ENCODE data around the gene ITGB4.

ITGB4 gene

GRCh38 chr17:75720656-75721462 is at the start of gene ITGB4:
TSS of gene ITGB4 (plus strand) at chr17:75721459. CDS start at chr17:75724704, 3,245 bp downstream.
- DNase-seq, result peak; percentile 69

- DNase-seq, result no peak
Observed at GRCh38 chr17:75672011-75672410, 49.2 kb upstream of the ITGB4 start.

- DNase-seq, result no peak
Observed at GRCh38 chr17:75673487-75673886, 47.8 kb upstream of the ITGB4 start.

GRCh38 chr17:75676461-75676860 is 44.8 kb upstream of the ITGB4 start:
- DNase-seq, result no peak

- no peak for DNase-seq
Observed at GRCh38 chr17:75679706-75680211, 41.5 kb upstream of the ITGB4 start.

DNA sequence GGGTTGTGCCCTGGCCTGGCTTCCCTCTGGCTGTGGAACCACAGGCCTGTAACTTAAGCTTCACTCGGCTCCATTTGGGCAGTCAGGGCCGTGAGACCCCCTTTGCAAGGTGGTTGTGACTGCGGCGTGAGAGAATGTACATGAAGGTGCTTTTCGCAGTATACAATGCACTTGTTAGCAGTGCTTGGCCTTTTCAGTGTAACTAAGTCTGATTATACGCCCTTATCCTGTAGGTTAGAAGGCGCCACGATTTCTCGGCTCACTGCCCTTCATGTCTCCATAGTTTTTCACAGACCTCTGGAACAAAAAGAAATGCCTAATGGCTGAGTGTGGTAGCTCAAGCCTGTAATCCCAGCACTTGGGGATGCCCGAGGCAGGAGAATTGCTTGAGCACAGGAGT is 40.8 kb upstream of the ITGB4 start:
- DNase-seq, result no peak

- no peak for DNase-seq
Observed at GRCh38 chr17:75681289-75681688, 40.0 kb upstream of the ITGB4 start.

GRCh38 chr17:75683583-75683982 is 37.7 kb upstream of the ITGB4 start:
- no peak for DNase-seq

DNA sequence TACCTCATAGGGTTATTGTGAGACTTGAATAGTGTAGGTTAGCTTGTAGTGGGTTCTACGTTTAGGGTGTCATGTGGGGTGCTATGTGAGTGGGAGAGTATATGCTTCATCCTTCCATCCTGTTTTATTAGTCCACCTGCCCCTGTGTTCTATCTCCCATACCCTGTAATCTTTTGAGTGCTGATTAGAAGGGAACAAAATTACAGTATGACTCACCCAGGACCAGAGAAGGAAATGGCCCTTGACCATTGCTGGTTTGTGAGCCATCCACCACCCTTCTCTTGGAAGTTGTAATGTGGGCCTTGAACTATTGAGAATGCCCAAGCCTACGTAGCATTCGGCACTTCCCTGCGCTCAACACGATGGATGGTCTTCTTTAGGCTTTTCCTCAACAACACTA is 37.0 kb upstream of the ITGB4 start:
- no peak for DNase-seq

- DNase-seq, result no peak
Observed at GRCh38 chr17:75684924-75685323, 36.3 kb upstream of the ITGB4 start.

DNA sequence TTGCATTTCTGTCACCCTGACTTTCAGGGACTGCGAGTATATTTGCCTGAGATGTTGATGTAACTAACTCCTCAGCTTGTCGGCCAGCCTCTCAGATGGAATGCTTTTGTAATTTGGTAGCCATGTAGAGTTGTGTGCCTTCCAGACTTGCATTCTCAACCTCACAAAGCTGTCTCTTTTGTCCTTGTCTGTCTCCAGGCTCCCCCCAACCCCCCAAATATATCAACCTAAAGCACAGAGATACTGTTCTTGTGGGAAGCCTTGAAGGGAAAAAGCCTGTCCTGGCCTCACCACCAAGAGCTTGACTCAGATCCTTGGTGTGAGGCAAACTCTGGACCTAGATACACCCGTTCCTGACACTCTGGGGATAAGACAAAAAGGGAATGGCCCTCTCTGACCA is 35.8 kb upstream of the ITGB4 start:
- DNase-seq, result no peak

DNA sequence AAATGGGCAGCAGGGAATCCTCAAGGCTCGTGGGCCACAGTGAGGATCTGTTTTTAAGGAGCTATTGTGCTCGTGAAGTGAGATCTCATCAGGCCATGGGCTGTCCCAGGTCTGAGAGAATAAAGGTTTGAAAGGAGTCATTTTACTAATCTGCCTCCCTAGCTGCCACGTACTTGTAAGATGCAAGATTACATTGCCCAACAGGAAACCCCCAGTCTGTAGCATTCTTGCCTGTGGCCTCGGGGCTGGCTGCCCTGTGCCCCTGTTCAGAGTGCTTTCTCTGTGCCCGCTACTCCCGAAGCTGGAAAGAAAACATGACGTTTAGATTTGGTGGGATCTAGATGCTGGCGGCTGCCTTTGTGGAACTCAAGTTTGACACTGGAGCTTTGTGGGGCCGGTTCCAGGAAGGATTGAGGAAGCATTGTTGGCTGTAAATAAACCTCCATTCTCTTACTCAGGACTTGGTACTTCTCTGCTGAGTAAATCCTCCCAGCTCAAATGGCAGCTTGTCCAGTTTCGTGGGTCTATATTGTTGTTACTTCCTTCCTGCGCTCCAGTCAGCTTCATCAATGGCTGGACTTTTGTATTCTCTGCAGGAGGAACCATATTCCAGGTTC is 32.9 kb upstream of the ITGB4 start:
- DNase-seq, result no peak

DNA sequence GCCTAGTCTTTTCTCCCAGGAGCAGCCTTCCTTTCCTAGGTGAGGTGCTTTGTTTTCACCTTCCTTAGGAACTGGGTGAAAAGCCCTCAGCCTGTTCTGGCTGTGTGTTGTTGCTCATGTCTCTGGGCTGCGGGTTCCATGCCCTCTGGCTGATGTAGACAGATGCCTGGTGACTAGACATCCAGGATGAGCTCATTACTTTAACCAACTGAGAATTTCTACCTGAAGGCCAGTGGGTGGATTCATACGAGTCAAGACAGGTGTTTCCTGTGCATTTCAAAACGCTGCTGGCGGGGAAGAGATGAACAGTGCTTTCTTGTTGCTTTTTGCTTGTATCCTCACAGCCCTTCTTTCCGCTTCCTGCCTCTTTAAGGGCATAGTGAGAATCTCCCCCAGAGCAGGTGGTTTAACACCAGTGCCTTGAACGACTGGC is 31.8 kb upstream of the ITGB4 start:
- no peak for DNase-seq

DNA sequence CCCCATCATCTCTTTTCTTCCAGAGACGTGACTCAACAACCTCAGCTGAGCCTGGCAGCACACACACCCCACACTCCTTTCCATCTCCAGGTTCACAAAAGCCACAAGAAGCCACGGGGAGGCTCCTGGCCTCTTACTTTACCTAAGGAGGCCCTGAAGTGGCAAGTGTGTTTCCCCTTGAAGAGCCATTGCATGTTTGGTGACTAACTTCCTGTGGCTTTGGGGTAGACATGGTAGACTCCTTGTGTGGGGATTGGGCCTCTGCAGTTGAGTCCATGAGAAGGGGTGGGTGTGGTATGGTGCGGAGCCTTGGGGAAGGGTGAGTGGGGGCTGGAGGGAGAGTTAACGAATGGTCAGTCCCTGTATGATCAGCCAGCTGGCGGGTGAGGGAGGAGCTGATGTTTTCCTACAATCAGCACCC is 29.9 kb upstream of the ITGB4 start:
- peak; percentile 69 for DNase-seq

DNA sequence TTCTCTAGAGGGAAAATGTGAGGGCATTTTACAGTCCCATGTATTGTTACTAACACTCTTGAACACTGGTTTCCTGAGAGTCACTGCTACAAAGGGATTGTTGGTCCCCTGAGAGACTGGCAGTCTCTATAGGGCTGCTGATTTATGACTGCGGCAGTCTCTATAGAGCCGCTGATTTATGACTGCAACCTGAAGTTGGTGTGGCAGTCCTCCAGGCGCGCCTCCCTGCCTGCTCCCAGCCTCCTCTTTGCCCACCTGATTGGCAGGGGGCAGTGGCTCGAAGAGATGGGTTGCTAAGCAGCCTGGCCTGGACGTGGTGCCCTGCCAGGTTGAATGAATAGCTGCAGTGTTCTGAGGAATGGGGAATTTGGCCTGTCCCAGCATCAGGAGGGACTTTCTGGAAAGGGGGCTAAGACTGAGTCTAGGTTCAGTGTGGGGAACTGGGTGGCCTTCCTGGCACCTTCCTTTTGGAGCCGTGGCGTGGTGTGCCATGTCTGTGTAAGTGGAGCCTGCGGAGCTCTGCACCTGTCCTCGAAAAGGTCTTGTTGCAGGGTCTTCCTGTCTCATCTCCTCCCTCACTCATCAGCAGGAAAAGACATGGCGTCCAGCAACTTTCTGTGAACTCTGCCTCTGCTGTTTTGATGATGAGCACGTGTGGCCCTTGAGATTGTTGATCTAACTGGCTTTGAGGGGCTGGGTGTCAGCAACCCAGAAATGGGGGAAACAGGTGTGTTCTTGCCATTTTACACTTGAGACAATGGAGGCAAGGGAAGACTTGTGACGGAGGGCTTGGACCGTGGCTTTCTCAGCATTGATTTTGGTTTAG is 29.2 kb upstream of the ITGB4 start:
- no peak for DNase-seq

GRCh38 chr17:75692976-75693375 is 28.3 kb upstream of the ITGB4 start:
- DNase-seq, result no peak

DNA sequence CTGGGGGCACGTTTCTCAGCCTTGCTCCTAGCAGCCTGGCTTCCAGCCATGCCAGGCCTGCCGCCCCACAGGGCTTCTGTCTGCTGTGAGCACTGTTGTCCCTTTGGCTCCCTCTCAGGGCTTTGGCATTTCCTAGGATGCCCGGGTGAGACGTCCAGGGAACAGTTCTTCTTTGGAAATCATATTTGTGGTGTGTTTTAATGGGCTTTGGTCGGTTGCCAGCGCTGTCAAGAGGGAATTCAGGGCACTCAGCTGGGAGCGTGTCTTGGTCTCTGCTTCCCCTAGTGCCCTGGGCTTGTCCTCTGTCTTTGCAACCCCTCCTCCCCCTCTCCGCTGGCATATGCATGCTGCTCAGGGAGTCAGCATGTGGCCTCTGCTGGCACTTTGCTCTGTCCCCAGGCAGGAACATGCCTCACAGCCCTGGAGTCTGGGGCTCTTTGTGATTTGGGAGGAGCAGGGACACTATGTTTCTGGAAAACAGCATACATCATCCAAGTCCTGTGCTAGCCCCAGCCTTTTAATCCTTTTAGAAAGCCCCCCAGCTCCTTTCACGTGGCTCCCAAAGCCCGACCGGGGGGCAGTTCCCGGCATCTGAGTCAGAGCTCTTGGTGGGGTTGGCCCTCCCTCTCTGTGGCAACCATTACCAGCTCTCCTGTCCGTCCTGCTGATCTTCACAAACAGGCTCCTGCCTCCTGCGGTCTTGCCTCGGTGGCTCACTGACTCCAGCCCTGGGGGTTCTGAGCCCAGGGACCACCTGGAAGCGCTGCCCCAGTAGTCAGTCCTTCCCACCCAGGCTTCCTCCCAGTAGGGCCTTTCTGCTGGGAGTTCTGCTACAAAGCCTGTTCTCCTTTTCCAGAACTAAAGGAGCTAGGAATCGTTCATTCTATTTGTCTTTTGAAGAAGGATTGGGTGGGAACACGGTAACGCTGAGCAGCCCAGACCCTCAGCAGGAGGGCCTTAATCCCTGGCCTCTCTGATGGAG is 27.5 kb upstream of the ITGB4 start:
- DNase-seq, result no peak

DNA sequence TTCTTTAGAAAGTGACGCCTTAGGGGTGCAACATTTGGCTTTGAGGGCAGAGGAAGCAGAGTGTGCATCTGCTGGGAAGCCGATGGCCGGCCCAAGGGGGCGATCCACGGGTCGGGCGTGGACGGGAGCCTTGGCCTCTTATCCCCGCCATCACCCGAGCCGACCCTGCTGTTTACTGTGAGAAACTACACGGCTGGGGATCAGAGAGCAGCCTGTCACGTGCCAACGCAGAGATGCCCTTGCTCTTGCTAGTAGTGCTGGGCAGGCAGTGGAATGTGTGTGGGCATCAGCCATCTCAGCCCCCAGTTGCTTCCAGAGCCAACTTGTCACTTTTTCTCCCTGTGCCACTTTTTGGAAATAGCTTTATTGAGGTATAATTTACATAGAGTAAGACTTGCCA is 26.7 kb upstream of the ITGB4 start:
- no peak for DNase-seq

- no peak for DNase-seq
Observed at GRCh38 chr17:75695141-75695829, 26.0 kb upstream of the ITGB4 start.

DNA sequence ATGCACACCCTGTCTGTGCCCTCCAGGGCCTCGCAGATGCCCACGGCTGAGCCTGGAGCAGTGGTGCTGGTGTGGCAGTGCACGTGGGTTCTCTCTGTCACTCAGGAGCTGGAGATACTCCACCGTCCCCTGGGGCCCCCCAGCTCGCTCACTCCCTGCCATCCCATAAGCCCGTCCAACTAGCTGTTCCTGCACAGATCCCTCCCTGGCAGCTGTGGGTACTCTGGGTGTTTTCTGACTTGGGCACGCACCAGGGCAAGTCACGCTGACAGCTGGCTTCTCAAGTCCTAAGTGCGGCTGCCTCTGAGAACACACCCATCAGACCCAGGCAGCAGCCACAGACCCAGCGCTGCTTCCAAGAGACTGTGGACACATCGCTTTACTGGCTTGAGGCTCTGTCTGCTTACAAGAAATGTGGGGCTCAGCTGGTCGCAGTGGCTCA is 25.4 kb upstream of the ITGB4 start:
- DNase-seq, result no peak

- DNase-seq, result no peak
Observed at GRCh38 chr17:75697651-75698291, 23.5 kb upstream of the ITGB4 start.

Measured in activated CD8-positive, alpha-beta memory T cell treated with anti-CD3 and anti-CD28 coated beads, Interleukin-2, amount 50 U/mL, for 48 hours (primary cell).